Measurements from ENCODE around the gene INPP5B. TPM values are rescaled to one million over a fixed set of nuclear protein-coding genes. Genes with fewer than 3 reads are reported as not detected.
A peak's percentile ranks its signal among the peaks of the same experiment; 100 is the strongest.

Gene INPP5B
- total and polyA plus RNA-seq, 2 of the 13 experiments (the other 11 are each of a cell fraction or from before 2014, with no cell fraction given): 9.0 to 9.8 TPM

DNA sequence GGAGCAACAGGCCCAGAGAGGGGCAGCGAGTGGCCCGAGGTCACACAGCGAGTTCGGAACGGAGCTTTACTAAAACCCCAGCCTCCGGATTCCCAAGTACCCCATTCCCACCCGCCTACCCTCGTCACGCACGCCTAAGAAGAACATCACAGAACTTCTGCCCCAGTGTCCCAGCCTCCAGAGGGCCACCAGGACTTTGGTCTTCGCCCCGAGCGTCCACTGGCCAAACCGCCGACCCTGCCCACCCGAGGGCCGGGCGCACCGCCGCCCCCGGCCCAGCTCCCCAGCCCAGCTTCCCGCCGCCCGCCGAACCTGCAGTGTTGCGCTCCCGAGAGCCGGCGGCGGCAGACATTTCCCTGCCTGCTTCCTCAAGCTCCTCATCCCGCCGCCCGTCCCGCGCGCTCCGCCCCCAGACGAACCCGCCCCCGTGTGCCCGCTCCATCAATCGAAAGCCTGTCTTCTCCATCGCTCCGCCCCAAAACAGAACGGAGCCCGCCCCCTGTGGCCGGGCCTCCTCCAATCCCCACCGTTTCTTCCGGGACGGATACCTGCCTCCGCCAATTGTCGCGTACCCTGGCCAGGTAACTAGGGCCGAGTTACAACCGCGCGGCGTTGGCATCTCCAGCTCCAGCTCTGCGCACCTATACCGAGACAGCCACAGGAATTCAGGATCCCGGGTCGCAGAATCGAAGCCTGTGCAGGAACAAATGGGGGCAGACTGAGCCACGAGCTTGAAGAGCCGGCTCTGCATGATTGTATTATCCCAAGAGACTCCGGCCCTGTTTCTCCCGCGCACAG, 15.3 kb downstream of the INPP5B start (continued):
- TF ChIP-seq ZNF691 (CRISPR knock-in tag; IDR thresholded peaks at IDR 0.05; ENCODE audit: borderline replicate concordance, low read depth): peak; percentile 62; the same call in 1 of the 2 replicates
- TF ChIP-seq IKZF4 (CRISPR knock-in tag; IDR thresholded peaks at IDR 0.05; ENCODE audit: borderline replicate concordance, low read depth, not compliant biosample characterization): no peak
- peak; percentile 45; the same call in 1 of the 2 replicates for TF ChIP-seq GABPB1 (CRISPR knock-in tag; IDR thresholded peaks at IDR 0.05)
- peak; percentile 77 for TF ChIP-seq RBFOX2 (IDR thresholded peaks at IDR 0.05; ENCODE audit: low read depth, low read length)
- TF ChIP-seq, protein P1, sequence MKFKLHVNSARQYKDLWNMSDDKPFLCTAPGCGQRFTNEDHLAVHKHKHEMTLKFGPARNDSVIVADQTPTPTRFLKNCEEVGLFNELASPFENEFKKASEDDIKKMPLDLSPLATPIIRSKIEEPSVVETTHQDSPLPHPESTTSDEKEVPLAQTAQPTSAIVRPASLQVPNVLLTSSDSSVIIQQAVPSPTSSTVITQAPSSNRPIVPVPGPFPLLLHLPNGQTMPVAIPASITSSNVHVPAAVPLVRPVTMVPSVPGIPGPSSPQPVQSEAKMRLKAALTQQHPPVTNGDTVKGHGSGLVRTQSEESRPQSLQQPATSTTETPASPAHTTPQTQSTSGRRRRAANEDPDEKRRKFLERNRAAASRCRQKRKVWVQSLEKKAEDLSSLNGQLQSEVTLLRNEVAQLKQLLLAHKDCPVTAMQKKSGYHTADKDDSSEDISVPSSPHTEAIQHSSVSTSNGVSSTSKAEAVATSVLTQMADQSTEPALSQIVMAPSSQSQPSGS (CRISPR knock-in tag; IDR thresholded peaks at IDR 0.05): no peak
- TF ChIP-seq TBX3 (IDR thresholded peaks at IDR 0.05; ENCODE audit: borderline replicate concordance): no peak
- 0 out of 2 replicates have a peak, but pooled peaks have one; percentile 30 for TF ChIP-seq MTA1 (CRISPR knock-in tag; IDR thresholded peaks at IDR 0.05; ENCODE audit: borderline replicate concordance)
- TF ChIP-seq AGO2 (optimal IDR thresholded peaks at IDR 0.05; ENCODE audit: low read depth, low read length): peak; percentile 47
- no peak for TF ChIP-seq ARHGAP35 (CRISPR knock-in tag; IDR thresholded peaks at IDR 0.05; ENCODE audit: borderline replicate concordance)
- TF ChIP-seq YEATS2 (CRISPR knock-in tag; IDR thresholded peaks at IDR 0.05; ENCODE audit: borderline replicate concordance): no peak; the same call in 1 of the 2 replicates
- peak; percentile 54 for TF ChIP-seq ZFP36 (IDR thresholded peaks at IDR 0.05; ENCODE audit: borderline replicate concordance, low read depth, low read length, partially characterized antibody)
- TF ChIP-seq ZNF414 (CRISPR knock-in tag; IDR thresholded peaks at IDR 0.05): no peak
- no peak for TF ChIP-seq KLF9 (CRISPR knock-in tag; IDR thresholded peaks at IDR 0.05; ENCODE audit: low read depth)
